Uterus (tissue), 2 donors: ENCODE data around the gene NXPH2.

Experiments used
- CTCF ChIP-seq, 4 experiments: fragments of 200-600 bp in 2 of 4; fragments of 450-650 bp in 2 of 4; sonication (generic) in 2 of 4; IDR thresholded peaks; one replicate each; pipeline ENCODE4 v1.5.1; 2016 to 2019; ENCODE audit warnings: antibody characterized with exemption in 4 of 4, mild to moderate bottlenecking in 2 of 4, moderate library complexity in 1 of 4
- POLR2A ChIP-seq, 2 donors: fragments of 450-650 bp; IDR thresholded peaks; one replicate each; pipeline ENCODE4 v1.6.1; 2016; ENCODE audit warnings: antibody characterized with exemption in 2 of 2, mild to moderate bottlenecking in 1 of 2, moderate library complexity in 1 of 2

DNA sequence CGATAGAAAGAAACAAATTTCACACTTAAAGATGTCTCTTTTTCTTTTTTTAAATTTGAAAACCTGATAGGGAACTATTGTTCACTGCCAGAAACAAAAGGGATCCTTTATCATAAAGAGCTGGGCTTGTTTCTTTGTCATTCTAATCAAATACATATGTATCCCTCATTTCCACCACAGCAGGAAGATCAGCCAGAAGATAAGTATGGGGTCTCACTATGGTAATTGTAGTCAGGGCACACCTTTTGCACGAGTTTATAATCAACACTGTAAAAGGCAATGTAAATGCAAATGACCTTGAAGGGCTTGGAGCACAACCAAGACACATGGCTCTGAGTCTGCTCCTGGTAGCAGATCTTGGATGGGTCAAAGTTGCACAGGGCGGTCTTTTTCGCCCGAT is 109.5 kb downstream of the NXPH2 start:
- TF ChIP-seq POLR2A (IDR thresholded peaks at IDR 0.05) (no peak), CTCF (IDR thresholded peaks at IDR 0.05) (no peak)
